ENCODE measurements around the gene SLC29A1.

The SLC29A1 gene

DNA sequence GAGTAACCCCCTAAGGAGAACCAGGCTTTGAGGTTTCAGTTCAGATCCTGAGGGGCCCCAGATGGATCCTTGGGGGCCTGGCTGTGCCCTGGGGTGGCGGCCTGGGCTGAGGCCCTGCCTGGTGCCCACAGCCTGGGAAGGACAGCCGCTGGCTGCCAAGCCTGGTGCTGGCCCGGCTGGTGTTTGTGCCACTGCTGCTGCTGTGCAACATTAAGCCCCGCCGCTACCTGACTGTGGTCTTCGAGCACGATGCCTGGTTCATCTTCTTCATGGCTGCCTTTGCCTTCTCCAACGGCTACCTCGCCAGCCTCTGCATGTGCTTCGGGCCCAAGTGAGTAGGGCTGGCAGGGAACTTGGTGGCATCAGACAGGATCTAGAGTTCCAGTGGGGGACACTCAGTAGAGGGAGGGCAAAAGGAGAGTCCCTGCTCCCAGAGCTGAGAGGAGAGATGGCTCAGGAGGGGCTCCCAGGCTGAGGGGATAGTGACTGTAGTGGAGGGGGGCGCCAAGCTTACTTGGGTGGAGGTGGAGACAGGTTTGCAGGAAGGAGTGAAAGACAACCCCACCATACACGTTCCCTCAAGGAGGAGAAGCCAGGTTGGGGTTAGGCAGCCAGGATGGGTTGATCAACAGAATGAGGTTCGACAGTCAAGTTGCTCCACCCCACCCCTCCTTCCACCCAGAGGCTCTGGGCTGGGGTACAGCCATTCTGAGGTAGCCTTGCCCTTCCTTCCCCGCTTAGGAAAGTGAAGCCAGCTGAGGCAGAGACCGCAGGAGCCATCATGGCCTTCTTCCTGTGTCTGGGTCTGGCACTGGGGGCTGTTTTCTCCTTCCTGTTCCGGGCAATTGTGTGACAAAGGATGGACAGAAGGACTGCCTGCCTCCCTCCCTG lies 9.5 kb downstream of the SLC29A1 start:
- H3K4me3 ChIP-seq (ENCODE audit: control insufficient read depth, low read depth, low read length), result no peak overlapping the region
- TF ChIP-seq, protein P1, sequence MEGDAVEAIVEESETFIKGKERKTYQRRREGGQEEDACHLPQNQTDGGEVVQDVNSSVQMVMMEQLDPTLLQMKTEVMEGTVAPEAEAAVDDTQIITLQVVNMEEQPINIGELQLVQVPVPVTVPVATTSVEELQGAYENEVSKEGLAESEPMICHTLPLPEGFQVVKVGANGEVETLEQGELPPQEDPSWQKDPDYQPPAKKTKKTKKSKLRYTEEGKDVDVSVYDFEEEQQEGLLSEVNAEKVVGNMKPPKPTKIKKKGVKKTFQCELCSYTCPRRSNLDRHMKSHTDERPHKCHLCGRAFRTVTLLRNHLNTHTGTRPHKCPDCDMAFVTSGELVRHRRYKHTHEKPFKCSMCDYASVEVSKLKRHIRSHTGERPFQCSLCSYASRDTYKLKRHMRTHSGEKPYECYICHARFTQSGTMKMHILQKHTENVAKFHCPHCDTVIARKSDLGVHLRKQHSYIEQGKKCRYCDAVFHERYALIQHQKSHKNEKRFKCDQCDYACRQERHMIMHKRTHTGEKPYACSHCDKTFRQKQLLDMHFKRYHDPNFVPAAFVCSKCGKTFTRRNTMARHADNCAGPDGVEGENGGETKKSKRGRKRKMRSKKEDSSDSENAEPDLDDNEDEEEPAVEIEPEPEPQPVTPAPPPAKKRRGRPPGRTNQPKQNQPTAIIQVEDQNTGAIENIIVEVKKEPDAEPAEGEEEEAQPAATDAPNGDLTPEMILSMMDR (conservative IDR thresholded peaks at IDR 0.05; ENCODE audit: control insufficient read depth, insufficient read depth, low read depth, low read length), result no peak
- DNase-seq (ENCODE audit: low read depth), result no peak

DNA sequence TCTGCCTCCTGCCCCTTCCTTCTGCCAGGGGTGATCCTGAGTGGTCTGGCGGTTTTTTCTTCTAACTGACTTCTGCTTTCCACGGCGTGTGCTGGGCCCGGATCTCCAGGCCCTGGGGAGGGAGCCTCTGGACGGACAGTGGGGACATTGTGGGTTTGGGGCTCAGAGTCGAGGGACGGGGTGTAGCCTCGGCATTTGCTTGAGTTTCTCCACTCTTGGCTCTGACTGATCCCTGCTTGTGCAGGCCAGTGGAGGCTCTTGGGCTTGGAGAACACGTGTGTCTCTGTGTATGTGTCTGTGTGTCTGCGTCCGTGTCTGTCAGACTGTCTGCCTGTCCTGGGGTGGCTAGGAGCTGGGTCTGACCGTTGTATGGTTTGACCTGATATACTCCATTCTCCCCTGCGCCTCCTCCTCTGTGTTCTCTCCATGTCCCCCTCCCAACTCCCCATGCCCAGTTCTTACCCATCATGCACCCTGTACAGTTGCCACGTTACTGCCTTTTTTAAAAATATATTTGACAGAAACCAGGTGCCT lies 10.2 kb downstream of the SLC29A1 start:
- TF ChIP-seq, protein P1 (conservative IDR thresholded peaks at IDR 0.05; ENCODE audit: control insufficient read depth, insufficient read depth, low read depth, low read length), result no peak
- no peak overlapping the region for H3K4me3 ChIP-seq (ENCODE audit: control insufficient read depth, low read depth, low read length)
- DNase-seq (ENCODE audit: low read depth), result no peak

DNA sequence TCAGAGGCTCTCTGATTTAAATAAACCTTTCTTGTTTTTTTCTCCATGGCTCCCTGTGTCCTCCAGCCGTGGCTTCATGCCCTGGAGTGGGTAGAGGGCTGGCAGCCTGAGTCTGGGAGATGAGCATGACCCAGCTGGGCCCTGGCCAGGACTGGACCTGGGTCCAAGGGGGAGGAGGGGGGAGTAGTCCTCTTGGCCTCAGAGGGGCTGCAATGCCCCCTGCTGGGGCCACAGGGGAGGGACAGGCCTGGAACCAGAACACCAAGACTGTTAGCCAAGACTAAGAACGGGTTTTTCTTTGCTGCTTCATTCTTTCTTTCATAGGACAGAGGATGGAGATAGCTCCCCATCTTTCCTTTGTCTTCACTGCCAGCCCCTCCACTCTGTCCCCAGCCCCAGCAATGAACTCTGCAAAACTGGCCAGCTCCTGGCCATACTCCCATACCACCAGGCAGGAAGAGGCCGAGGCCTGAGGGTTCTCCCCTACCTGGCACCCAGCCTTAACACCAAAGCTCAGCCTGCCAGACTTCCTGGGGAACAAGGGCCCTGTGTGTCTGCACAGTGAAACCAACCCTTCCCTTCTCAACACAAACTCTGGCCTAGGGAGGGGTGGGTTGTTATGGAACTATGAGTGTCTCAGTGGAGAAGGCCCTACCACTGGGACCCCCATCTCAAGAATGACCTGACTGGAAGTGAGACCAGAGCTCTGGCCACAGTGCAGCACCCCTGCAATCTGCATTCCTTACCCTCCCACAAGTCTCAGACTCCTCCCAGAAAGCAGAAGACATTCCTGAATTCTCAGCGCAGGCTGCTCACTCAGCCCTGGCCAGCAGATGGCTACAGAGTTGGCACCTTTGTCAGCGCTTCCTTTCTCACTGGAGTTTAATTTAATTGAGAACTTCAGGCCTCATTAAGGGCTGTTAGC lies 11.0 kb downstream of the SLC29A1 start:
- no peak overlapping the region for H3K4me3 ChIP-seq (ENCODE audit: control insufficient read depth, low read depth, low read length)
- peak; percentile 79 for DNase-seq (ENCODE audit: low read depth)
- TF ChIP-seq, protein P1 (conservative IDR thresholded peaks at IDR 0.05; ENCODE audit: control insufficient read depth, insufficient read depth, low read depth, low read length), result peak; percentile 88

DNA sequence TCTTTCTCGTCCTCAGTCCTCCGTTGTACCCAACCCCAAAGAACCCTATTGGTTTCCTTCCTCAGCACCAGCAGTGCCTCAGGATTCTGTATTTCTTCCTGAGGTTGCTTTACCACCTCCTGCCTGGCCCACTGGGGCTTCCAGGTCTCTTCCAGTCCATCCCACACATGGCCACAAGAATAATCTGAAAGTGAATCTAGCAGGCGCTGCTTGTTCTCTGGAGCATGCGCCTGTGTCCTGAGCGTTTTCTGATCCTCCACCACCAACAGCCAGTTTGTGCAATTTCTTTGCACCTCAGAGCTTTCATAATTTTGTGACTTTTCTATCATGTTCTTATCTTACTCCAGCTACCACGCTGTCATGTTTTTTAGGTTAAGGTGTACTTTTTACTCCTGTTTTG lies 11.9 kb downstream of the SLC29A1 start:
- TF ChIP-seq, protein P1 (conservative IDR thresholded peaks at IDR 0.05; ENCODE audit: control insufficient read depth, insufficient read depth, low read depth, low read length), result no peak
- H3K4me3 ChIP-seq (ENCODE audit: control insufficient read depth, low read depth, low read length), result no peak overlapping the region
- DNase-seq (ENCODE audit: low read depth), result no peak

DNA sequence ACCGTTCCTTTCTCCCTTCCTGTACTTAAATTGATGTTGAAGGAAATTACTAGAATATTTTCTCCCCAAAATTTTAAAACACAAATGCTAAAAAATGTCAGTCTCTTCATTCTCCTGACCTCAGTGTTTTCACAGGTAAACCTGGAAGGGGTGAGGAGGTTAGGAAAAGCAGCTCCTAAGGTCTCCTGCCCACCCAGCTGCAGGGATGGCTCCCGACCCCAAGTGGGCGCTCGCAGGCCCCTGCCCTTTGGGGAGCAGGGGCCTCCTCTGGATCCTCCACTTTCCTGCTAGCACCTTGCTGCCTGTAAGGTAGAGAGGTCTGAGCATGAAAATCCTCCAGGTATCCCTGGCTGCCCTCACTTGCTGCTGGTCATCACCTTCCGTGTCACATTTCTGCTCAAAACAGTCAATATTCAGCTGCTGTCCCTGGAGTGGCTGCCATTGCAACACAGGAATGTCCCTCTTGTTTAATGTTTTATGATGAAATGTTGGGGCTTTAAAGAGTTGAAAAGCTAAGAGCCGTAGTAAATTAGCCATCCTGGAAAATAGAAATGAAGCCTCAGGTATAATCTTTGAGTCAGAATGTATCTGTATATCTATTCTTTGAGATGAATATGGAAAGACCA lies 12.6 kb downstream of the SLC29A1 start:
- no peak for DNase-seq (ENCODE audit: low read depth)
- TF ChIP-seq, protein P1 (conservative IDR thresholded peaks at IDR 0.05; ENCODE audit: control insufficient read depth, insufficient read depth, low read depth, low read length), result no peak
- H3K4me3 ChIP-seq (ENCODE audit: control insufficient read depth, low read depth, low read length), result no peak overlapping the region
